SJSA1 (cell line): ENCODE results near the gene PCNT. TPM values are rescaled to one million over a fixed set of nuclear protein-coding genes. Genes with fewer than 3 reads are reported as not detected.

Source experiments
- DNase-seq, 2 experiments: peaks; one replicate each; pipeline ENCODE4 v3.0.0-alpha.2; 2015 to 2020; ENCODE audit warnings: low spot score in 2 of 2, low read depth in 1 of 2
- H3K27ac ChIP-seq: fragments of 250-450 bp; sonication (Bioruptor Pico); 2 replicates; pipeline ENCODE4 v1.5.1; 2020; ENCODE audit warnings: mild to moderate bottlenecking, moderate library complexity
- H3K27me3 ChIP-seq: fragments of 250-450 bp; sonication (Bioruptor Pico); replicated peaks from 2 replicates; pipeline ENCODE4 v1.5.1; 2020; ENCODE audit warnings: mild to moderate bottlenecking, moderate library complexity
- H3K36me3 ChIP-seq: fragments of 250-450 bp; sonication (Bioruptor Pico); 2 replicates; pipeline ENCODE4 v1.5.1; 2020; ENCODE audit warnings: mild to moderate bottlenecking
- H3K4me1 ChIP-seq: fragments of 250-450 bp; sonication (Bioruptor Pico); replicated peaks from 2 replicates; pipeline ENCODE4 v1.6.1; 2021; ENCODE audit warnings: mild to moderate bottlenecking
- H3K4me3 ChIP-seq: fragments of 250-450 bp; sonication (Bioruptor Pico); 2 replicates; pipeline ENCODE4 v1.5.1; 2020; ENCODE audit warnings: mild to moderate bottlenecking
- H3K9me3 ChIP-seq: fragments of 250-450 bp; sonication (Bioruptor Pico); replicated peaks from 2 replicates; pipeline ENCODE4 v1.5.1; 2020; ENCODE audit warnings: mild to moderate bottlenecking
- total RNA-seq: library from RNA; depleted of rRNA; stranded (reverse); fragments of >200 nt; shearing (Covaris generic); gene quantifications from 2 replicates; pipeline ENCODE4 v1.2.3, GENCODE V29; 2014; rRNA removed

The PCNT gene
- total RNA-seq, 1 experiment from 2014 or later, result 57.3 TPM

DNA sequence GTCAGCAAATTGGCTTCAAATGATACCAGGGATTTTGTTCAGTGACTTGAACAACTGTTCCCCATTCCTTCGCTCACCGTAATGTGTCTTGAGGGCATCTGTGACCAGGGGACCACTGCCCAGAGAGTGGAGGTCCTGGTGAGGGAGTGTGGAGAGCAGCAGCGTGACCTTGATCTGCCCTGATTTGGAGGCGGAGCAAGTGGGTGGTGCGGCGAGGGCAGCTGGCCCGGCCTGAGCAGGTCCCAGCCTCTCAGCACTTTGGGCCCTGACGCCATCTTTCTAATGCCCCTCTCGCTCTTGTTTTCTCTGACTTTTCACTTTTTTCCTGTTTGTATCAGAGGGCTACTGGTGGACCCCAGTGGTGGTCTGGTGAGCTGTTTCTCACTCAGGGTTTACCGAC lies 165.8 kb downstream of the PCNT start:
- Histone ChIP-seq H3K9me3 (no peaks in the 10 kb centered on the region), H3K4me1 (peaks cover 11% of the 10 kb centered on the region), H3K36me3 (peaks cover 56% of the 10 kb centered on the region), H3K27ac (no peak overlapping the region), H3K27me3 (no peaks in the 10 kb centered on the region), H3K4me3 (no peak overlapping the region)
- DNase-seq, result no peak

DNA sequence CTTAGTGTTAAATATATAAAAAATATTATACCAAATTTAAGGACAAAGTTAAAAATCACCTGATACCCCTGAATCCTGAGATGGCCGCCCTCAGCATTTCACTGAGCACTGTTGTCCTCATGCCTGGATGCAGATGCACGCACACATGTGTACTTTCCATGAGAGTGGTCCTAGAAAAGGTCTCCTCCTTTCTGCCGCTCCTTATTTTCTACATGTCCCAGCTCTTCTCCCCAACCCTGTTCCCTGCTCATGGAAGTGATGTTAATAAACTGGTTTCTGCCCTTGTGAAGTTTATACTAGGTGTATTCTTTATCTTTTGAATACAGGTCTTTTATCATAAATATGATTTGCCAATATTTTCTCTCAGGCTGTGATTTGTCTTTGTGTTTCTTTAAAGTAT lies 167.6 kb downstream of the PCNT start:
- no peak overlapping the region for H3K27ac ChIP-seq

DNA sequence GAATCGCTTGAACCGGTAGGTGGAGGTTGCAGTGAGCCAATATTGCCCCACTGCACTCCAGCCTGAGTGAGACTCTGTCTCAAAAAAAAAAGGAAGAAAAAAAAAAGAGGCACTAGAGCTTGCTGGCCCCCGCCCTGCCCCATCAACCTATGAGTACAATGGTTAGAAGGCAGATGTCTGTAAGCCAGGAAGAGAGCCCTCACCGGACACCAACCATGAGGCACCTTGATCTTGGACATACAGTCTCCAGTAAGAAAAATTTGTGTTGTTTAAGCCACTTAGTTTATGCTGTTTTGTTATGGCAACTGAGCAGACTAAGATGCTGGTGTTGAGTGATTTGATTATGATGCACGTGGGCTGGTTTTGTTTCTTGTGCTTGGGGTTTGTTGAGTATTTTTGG lies 168.9 kb downstream of the PCNT start:
- Histone ChIP-seq H3K27me3 (no peaks in the 10 kb centered on the region), H3K9me3 (no peaks in the 10 kb centered on the region), H3K4me3 (no peak overlapping the region), H3K4me1 (peaks cover 13% of the 10 kb centered on the region), H3K27ac (no peak overlapping the region), H3K36me3 (peaks cover 51% of the 10 kb centered on the region)
- no peak for DNase-seq

More for the DNA sequence above, 167.6 kb downstream of the PCNT start:
- Histone ChIP-seq H3K4me1 (peaks cover 13% of the 10 kb centered on the region), H3K4me3 (no peak overlapping the region), H3K9me3 (no peaks in the 10 kb centered on the region), H3K36me3 (peaks cover 51% of the 10 kb centered on the region), H3K27me3 (no peaks in the 10 kb centered on the region)
- no peak for DNase-seq

DNA sequence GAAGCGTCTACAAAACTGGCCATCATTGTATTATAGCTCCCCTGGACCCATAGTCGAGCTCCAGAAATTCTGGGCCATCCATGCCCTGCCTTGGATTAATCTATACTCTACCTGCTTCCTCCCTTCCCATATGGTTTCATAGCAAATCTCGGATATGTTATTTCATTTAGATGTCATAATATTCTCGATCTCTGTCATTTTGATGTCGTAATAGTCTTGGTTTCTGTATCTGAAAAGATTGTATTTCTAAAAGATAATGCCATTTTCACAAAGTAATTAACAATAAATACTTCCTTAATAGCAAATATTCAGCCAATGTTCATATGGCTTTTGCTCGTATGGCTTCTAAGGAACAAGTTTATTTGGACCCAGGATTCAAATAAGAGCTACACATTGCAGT lies 169.9 kb downstream of the PCNT start:
- H3K27me3 ChIP-seq, result no peaks in the 10 kb centered on the region
- no peak for DNase-seq
- peaks cover 58% of the 10 kb centered on the region for H3K36me3 ChIP-seq

More for the DNA sequence above, 169.9 kb downstream of the PCNT start:
- no peak overlapping the region for H3K4me3 ChIP-seq
- no peak overlapping the region for H3K27ac ChIP-seq
- no peaks in the 10 kb centered on the region for H3K9me3 ChIP-seq
- peaks cover 13% of the 10 kb centered on the region for H3K4me1 ChIP-seq

Other genes with a start within 250 kb of the PCNT start
- gene COL6A2, start 226.0 kb upstream of the PCNT start, total RNA-seq, result 310 and 333 TPM in 2 replicates
- not detected in 2 replicates for gene FTCD, start 168.6 kb upstream of the PCNT start, total RNA-seq
- gene SPATC1L, start 139.7 kb upstream of the PCNT start, total RNA-seq, result 4.3 and 7.1 TPM in 2 replicates
- gene LSS, start 95.4 kb upstream of the PCNT start, total RNA-seq, result 27.3 and 33.3 TPM in 2 replicates
- 80.9 and 88.7 TPM in 2 replicates for gene MCM3AP, start 38.5 kb upstream of the PCNT start, total RNA-seq
- gene YBEY, start 37.8 kb upstream of the PCNT start, total RNA-seq, result 2.7 and 18.4 TPM in 2 replicates
- 20.3 and 20.9 TPM in 2 replicates for gene C21orf58, start 286 bp upstream of the PCNT start, total RNA-seq
- gene DIP2A, start 134.7 kb downstream of the PCNT start, total RNA-seq, result 10.8 and 19.2 TPM in 2 replicates